Sigmoid colon (tissue), 7 donors: ENCODE measurements around the gene RCOR2. TPM values are rescaled to one million over a fixed set of nuclear protein-coding genes. Genes with fewer than 3 reads are reported as not detected.

Experiments used
- DNase-seq: peaks from one replicate; pipeline ENCODE4 v3.0.0-alpha.2; 2019
- H3K27ac ChIP-seq, 4 donors: fragments of 200-600 bp; sonication (generic); one replicate each; pipeline ENCODE4 v1.5.1; 2016 to 2019; ENCODE audit warnings: mild to moderate bottlenecking in 1 of 4
- H3K27me3 ChIP-seq, 3 donors: fragments of 200-600 bp; sonication (generic); one replicate each; pipeline ENCODE4 v1.5.1; 2019; ENCODE audit warnings: mild to moderate bottlenecking in 1 of 3
- H3K36me3 ChIP-seq, 4 donors: fragments of 200-600 bp; sonication (generic); one replicate each; pipeline ENCODE4 v1.5.1; 2016 to 2019
- H3K4me1 ChIP-seq, 4 donors: fragments of 200-600 bp; sonication (generic); one replicate each; pipeline ENCODE4 v1.5.1; 2017 to 2019
- H3K4me3 ChIP-seq, 4 donors: fragments of 200-600 bp; sonication (generic); one replicate each; pipeline ENCODE4 v1.5.1; 2017 to 2019; ENCODE audit warnings: mild to moderate bottlenecking in 2 of 4, moderate library complexity in 1 of 4
- H3K9me3 ChIP-seq, 4 donors: fragments of 200-600 bp in 3 of 4; sonication (generic) in 3 of 4; one replicate each; pipeline versions ENCODE4 v1.5.1 to v1.6.1; 2013 to 2019
- EP300 ChIP-seq, 4 donors: sonication (generic); formaldehyde crosslinking; IDR thresholded peaks; one replicate each; pipeline ENCODE4 v1.6.1; 2017; ENCODE audit warnings: antibody characterized with exemption in 4 of 4
- POLR2A ChIP-seq, 2 donors: fragments of 450-650 bp; IDR thresholded peaks; one replicate each; pipeline ENCODE4 v1.6.1; 2016; ENCODE audit warnings: antibody characterized with exemption in 2 of 2, mild to moderate bottlenecking in 2 of 2, moderate library complexity in 2 of 2
- POLR2AphosphoS5 ChIP-seq, 4 donors: sonication (generic); formaldehyde crosslinking; IDR thresholded peaks; one replicate each; pipeline ENCODE4 v1.6.1; 2017; ENCODE audit warnings: antibody characterized with exemption in 4 of 4
- WGBS, 2 donors: extraction: QIAGEN DNeasy Blood & Tissue Kit; methylation state at CpG; one replicate each; pipeline ENCODE4 v1.1.7; 2013; 5-methylcytosine and 5-hydroxymethylcytosine counted together
- intact Hi-C: fragments of 100-400 bp; cut with DNase I; formaldehyde crosslinking; loops from one replicate; pipeline ENCODE4 v1.15.1; 2023
- polyA plus RNA-seq, 3 donors: library from polyadenylated mRNA; stranded (reverse); fragments of 200-250 nt; gene quantifications; one replicate each; pipeline ENCODE4 v1.2.3, GENCODE V29; 2013
- total RNA-seq, 4 donors: library from RNA; depleted of rRNA; stranded (reverse); fragments of >200 nt; gene quantifications; one replicate each; pipeline ENCODE4 v1.1.0, GENCODE V29; 2016
- TF ChIP-seq, protein P1 (sequence below), 4 experiments: fragments of 450-650 bp in 3 of 4; fragments of 200-600 bp in 1 of 4; IDR thresholded peaks; one replicate each; pipeline ENCODE4 v1.5.1; 2016 to 2019; ENCODE audit warnings: antibody characterized with exemption in 4 of 4, mild to moderate bottlenecking in 3 of 4, moderate library complexity in 2 of 4
- donor health status: healthy with polysubstance abuse.
- donor health status: Bipolar disorder and iron deficiency.
- donor health status: healthy.

RCOR2 gene
- total and polyA plus RNA-seq, 7 donors = 0.49 to 2.4 (median 0.69) TPM

DNA sequence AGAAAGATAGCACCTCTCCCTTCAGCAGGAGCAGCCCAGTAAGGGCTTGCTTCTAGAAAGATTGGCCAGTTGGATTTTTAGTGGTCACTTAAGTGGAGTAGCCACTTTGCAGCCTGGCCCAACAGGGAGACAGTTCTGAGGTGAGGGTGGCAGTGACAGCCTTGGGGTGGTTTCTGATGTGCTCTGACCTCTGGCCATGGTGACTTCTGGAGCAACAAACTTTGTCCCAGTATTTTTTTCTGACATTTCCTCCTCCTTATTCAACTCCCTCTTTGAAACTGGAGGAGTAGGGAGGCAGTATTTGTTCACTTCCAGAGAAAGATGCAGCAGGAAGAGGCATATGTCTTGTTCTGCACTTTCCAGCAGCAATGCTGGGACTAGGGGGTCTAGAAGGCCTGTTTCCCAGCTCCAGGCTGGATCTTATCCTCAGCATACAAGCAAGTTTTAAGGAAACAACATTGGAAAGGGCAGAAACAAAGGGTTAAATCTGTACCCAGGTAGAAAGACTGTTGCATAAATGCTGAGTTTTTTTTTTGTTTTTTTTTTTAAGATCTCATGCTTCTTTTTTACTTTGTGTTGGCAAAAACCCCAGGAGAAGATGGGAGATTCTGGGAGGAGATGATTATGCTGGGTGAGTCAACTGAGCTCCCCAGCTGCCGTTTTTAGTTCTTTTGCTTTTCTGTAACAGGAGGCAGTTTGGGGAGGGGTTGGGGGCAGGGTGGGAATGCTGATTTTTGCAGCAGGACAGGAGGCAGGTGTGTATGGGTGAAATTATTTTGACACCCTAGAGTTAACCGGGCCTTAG lies 37.2 kb downstream of the RCOR2 start:
- Histone ChIP-seq H3K27me3 (no peaks in the 10 kb centered on the region), H3K27ac (no peak overlapping the region), H3K4me1 (peaks cover 0 to 50% (median 26%) of the 10 kb centered on the region in 4 donors), H3K36me3 (no peaks in the 10 kb centered on the region), H3K4me3 (no peak overlapping the region), H3K9me3 (no peaks in the 10 kb centered on the region)
- TF ChIP-seq EP300 (IDR thresholded peaks at IDR 0.05) = no peak
- TF ChIP-seq, protein P1, sequence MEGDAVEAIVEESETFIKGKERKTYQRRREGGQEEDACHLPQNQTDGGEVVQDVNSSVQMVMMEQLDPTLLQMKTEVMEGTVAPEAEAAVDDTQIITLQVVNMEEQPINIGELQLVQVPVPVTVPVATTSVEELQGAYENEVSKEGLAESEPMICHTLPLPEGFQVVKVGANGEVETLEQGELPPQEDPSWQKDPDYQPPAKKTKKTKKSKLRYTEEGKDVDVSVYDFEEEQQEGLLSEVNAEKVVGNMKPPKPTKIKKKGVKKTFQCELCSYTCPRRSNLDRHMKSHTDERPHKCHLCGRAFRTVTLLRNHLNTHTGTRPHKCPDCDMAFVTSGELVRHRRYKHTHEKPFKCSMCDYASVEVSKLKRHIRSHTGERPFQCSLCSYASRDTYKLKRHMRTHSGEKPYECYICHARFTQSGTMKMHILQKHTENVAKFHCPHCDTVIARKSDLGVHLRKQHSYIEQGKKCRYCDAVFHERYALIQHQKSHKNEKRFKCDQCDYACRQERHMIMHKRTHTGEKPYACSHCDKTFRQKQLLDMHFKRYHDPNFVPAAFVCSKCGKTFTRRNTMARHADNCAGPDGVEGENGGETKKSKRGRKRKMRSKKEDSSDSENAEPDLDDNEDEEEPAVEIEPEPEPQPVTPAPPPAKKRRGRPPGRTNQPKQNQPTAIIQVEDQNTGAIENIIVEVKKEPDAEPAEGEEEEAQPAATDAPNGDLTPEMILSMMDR (IDR thresholded peaks at IDR 0.05) = no peak
- TF ChIP-seq POLR2AphosphoS5 (IDR thresholded peaks at IDR 0.05) = no peak
- no peak for TF ChIP-seq POLR2A (IDR thresholded peaks at IDR 0.05)
- no peak for DNase-seq
- 21 to 45% methylated on average over 2 of the region's 2 CpGs for WGBS, 2 donors
- intact Hi-C loops = no loop called here

DNA sequence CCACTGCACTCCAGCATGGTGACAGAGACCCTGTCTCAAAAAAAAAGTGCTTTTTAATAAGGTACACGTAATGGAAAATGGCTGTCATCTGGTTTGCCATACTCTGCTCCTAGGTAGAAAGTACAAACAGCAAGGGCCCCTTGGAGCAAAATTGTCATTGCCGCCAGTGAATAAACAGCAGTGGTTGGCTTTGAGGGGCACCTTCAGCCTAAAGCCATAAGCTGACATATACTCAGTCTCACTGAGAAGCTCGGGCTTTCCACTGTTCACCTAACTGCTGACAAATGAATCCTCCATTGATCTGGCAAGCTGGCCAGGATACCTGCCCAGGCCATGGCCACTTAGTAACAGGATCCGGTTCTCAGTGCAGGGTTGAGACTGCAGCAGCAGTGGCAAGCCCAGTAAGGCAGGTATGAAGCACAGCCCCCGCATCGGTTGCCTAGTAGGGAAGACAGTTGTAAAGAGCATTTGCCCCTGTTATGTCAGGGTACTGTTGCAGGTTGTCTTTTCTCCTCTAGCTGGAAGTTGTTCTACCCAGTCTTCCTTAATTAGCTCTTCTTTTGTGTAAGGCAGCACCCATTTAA lies 39.2 kb downstream of the RCOR2 start:
- Histone ChIP-seq H3K27ac (no peak overlapping the region), H3K36me3 (no peaks in the 10 kb centered on the region), H3K9me3 (no peaks in the 10 kb centered on the region), H3K27me3 (no peaks in the 10 kb centered on the region), H3K4me1 (peaks cover 0 to 59% (median 40%) of the 10 kb centered on the region in 4 donors), H3K4me3 (no peak overlapping the region)
- TF ChIP-seq POLR2AphosphoS5 (IDR thresholded peaks at IDR 0.05) = no peak
- TF ChIP-seq, protein P1 (IDR thresholded peaks at IDR 0.05) = no peak
- TF ChIP-seq EP300 (IDR thresholded peaks at IDR 0.05) = no peak
- TF ChIP-seq POLR2A (IDR thresholded peaks at IDR 0.05) = no peak
- intact Hi-C loops = no loop called here
- DNase-seq = no peak
- WGBS, 2 donors = 93 to 97% methylated on average over 6 of the region's 6 CpGs

DNA sequence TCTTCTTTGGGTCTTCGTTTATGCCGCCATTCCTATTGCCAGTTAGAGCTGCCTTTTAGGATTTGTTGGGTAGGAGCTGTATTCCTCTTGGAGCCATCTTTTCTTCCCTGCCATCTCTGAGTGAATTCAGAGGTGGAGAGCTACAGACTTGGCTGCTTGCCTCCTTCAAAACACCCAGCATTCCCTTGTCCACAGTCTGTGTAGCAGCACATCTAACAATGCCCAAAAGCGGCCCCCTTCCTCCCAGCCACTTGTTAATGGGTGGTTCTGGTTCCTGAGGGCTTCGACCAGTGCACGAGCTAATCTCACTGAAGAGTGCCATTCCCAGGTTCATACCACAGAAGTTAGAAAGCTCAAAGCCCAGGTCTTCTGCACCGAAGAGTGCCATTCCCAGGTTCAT lies 40.3 kb downstream of the RCOR2 start:
- Histone ChIP-seq H3K27ac (no peak overlapping the region), H3K9me3 (no peaks in the 10 kb centered on the region), H3K36me3 (no peaks in the 10 kb centered on the region), H3K4me3 (no peak overlapping the region), H3K4me1 (peaks cover 0 to 68% (median 48%) of the 10 kb centered on the region in 4 donors), H3K27me3 (no peaks in the 10 kb centered on the region)
- TF ChIP-seq POLR2AphosphoS5 (IDR thresholded peaks at IDR 0.05) (no peak), EP300 (IDR thresholded peaks at IDR 0.05) (no peak), POLR2A (IDR thresholded peaks at IDR 0.05) (no peak)
- TF ChIP-seq, protein P1 (IDR thresholded peaks at IDR 0.05) = no peak
- 85 to 96% methylated on average over 6 of the region's 6 CpGs for WGBS, 2 donors
- intact Hi-C loops = no loop called here
- no peak for DNase-seq

DNA sequence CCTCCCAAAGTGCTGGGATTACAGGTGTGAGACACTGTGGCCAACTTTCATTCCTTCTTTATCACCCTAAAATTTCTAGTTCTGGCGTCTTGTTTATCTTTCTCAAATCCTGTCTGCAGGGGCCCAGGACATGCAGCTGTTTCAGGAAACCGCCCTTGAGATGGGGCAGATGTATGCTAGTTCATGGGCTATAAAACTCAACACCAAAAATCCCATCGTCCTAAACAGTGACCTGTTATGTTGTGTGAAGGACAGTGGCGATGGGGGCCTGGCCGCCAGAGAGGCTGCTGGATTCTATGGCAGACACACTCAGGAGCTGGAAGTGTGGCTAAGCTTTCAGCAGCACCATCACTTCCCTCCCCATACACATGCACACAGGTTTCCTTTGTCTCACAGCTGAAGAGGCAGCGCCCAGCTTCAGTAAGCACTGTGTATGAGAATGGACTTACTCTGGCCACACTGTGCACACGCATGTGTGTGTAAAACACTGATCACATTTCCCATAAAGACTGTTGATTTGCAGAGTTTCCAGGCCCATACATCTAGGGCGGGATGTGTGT lies 41.4 kb downstream of the RCOR2 start:
- DNase-seq = no peak
- Histone ChIP-seq H3K4me3 (no peak overlapping the region), H3K27ac (no peak overlapping the region), H3K27me3 (no peaks in the 10 kb centered on the region), H3K36me3 (no peaks in the 10 kb centered on the region), H3K9me3 (no peaks in the 10 kb centered on the region), H3K4me1 (peaks cover 0 to 77% (median 57%) of the 10 kb centered on the region in 4 donors)
- TF ChIP-seq POLR2A (IDR thresholded peaks at IDR 0.05) (no peak), EP300 (IDR thresholded peaks at IDR 0.05) (no peak), POLR2AphosphoS5 (IDR thresholded peaks at IDR 0.05) (no peak)
- TF ChIP-seq, protein P1 (IDR thresholded peaks at IDR 0.05) = no peak
- WGBS, 2 donors = 87 to 89% methylated on average over 8 of the region's 8 CpGs
- intact Hi-C loops = no loop called here
